Measurements from ENCODE around the gene TOMM20. TPM values are rescaled to one million over a fixed set of nuclear protein-coding genes. Genes with fewer than 3 reads are reported as not detected.

The TOMM20 gene
- total and polyA plus RNA-seq, 9 of the 15 experiments (the other 6 are each of a cell fraction or from before 2014, with no cell fraction given) = 70.6 to 334 (median 159) TPM

- TF ChIP-seq ZNF655 (CRISPR knock-in tag; IDR thresholded peaks at IDR 0.05) = no peak
- TF ChIP-seq ZNF75A (CRISPR knock-in tag; IDR thresholded peaks at IDR 0.05) = no peak
- no peak for TF ChIP-seq CBX3 (IDR thresholded peaks at IDR 0.05; ENCODE audit: borderline replicate concordance in 1 of 2, low read length in 2 of 2)
- no peak for TF ChIP-seq MCM2 (IDR thresholded peaks at IDR 0.05; ENCODE audit: low read depth)
- TF ChIP-seq NR3C1 (CRISPR knock-in tag; IDR thresholded peaks at IDR 0.05) = no peak
- no peak for TF ChIP-seq KLF16 (IDR thresholded peaks at IDR 0.05)
- no peak for TF ChIP-seq SRF (CRISPR knock-in tag; IDR thresholded peaks at IDR 0.05)
- no peak for TF ChIP-seq TRIM28 (IDR thresholded peaks at IDR 0.05)
- no peak for TF ChIP-seq HBP1 (CRISPR knock-in tag; IDR thresholded peaks at IDR 0.05)
- no peak for TF ChIP-seq ZHX1 (conservative IDR thresholded peaks at IDR 0.05; ENCODE audit: low read length)
- no peak for TF ChIP-seq NKRF (IDR thresholded peaks at IDR 0.05; ENCODE audit: borderline replicate concordance)
- TF ChIP-seq PHB (CRISPR knock-in tag; IDR thresholded peaks at IDR 0.05) = no peak
- no peak for TF ChIP-seq GATAD2B (IDR thresholded peaks at IDR 0.05; ENCODE audit: borderline replicate concordance)
- no peak for TF ChIP-seq POLR2AphosphoS2 (IDR thresholded peaks at IDR 0.05; ENCODE audit: low read length)
- TF ChIP-seq ZBTB17 (CRISPR knock-in tag; IDR thresholded peaks at IDR 0.05) = no peak
- TF ChIP-seq ESRRA (IDR thresholded peaks at IDR 0.05; ENCODE audit: borderline replicate concordance, low read depth) = no peak
- no peak for TF ChIP-seq BCOR (IDR thresholded peaks at IDR 0.05)
- TF ChIP-seq POLR3G (IDR thresholded peaks at IDR 0.05; ENCODE audit: extremely low read depth, insufficient read length, insufficient replicate concordance) = no peak
- TF ChIP-seq KDM2B (CRISPR knock-in tag; IDR thresholded peaks at IDR 0.05) = no peak
Observed at GRCh38 chr1:235068158-235069121, 60.2 kb downstream of the TOMM20 start (continued).
